Prostate gland (tissue), 2 donors: ENCODE results near the gene ABL1.

Experiments
- POLR2A ChIP-seq: fragments of 450-650 bp; IDR thresholded peaks from one replicate; pipeline ENCODE4 v1.6.1; 2016; ENCODE audit warnings: antibody characterized with exemption, mild to moderate bottlenecking
- POLR2AphosphoS5 ChIP-seq: sonication (generic); formaldehyde crosslinking; IDR thresholded peaks from one replicate; pipeline ENCODE4 v1.6.1; 2017; ENCODE audit warnings: antibody characterized with exemption
- TF ChIP-seq, protein P1 (sequence below), 4 experiments: fragments of 200-600 bp in 2 of 4; fragments of 450-650 bp in 2 of 4; sonication (generic) in 2 of 4; IDR thresholded peaks; 1 replicate in 3 of 4; 2 replicates in 1 of 4; pipeline ENCODE4 v1.5.1; 2016 to 2019; ENCODE audit warnings: antibody characterized with exemption in 4 of 4, mild to moderate bottlenecking in 2 of 4, moderate library complexity in 2 of 4

DNA sequence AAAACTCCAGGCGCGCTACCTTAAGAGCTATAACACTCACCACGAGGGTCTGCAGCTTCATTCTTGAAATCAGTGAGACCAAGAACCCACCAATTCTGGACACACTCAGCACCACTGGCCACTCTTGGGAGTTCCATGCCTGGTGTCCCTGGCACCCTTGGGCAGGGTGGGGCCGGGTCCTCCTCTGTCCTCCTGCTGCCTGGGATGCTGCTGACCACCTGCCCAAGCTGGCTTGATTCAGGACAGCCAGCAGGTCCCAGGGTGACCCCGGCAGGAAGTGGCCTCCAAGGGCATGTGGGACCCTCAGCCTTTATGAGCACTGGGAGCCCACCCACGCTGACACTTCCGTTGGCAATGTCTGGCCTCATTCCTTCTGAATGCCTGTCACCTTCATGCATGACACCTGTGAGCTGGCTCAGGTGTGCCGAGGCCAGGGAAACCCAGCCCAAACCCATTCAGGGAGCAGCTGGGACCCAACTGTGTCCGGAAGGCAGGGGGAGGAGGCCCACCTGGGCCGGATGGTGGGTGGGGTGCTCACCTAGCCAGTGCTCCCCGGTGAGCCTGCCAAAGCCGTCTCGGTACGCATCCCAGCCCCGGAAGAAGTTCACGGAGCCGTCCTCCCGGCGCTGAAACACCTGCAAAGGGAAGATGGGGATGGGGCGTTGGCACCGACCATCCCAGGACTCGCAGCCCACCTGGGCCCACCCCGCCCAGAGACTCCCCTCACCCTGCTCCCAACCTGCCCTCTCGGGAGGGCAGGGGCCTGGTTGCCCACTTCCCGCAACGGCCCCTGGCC is 76.4 kb downstream of the ABL1 start:
- TF ChIP-seq POLR2A (no peak), POLR2AphosphoS5 (no peak)
- TF ChIP-seq, protein P1, sequence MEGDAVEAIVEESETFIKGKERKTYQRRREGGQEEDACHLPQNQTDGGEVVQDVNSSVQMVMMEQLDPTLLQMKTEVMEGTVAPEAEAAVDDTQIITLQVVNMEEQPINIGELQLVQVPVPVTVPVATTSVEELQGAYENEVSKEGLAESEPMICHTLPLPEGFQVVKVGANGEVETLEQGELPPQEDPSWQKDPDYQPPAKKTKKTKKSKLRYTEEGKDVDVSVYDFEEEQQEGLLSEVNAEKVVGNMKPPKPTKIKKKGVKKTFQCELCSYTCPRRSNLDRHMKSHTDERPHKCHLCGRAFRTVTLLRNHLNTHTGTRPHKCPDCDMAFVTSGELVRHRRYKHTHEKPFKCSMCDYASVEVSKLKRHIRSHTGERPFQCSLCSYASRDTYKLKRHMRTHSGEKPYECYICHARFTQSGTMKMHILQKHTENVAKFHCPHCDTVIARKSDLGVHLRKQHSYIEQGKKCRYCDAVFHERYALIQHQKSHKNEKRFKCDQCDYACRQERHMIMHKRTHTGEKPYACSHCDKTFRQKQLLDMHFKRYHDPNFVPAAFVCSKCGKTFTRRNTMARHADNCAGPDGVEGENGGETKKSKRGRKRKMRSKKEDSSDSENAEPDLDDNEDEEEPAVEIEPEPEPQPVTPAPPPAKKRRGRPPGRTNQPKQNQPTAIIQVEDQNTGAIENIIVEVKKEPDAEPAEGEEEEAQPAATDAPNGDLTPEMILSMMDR (IDR thresholded peaks at IDR 0.05), result no peak
